Prostate gland (tissue), 2 donors: ENCODE measurements around the gene FAM83F. TPM values are rescaled to one million over a fixed set of nuclear protein-coding genes. Genes with fewer than 3 reads are reported as not detected.

Experiments
- DNase-seq: peaks from one replicate; pipeline ENCODE4 v3.0.0-alpha.2; 2019; ENCODE audit warnings: low spot score
- H3K27ac ChIP-seq, 2 donors: fragments of 200-600 bp; sonication (generic); 2 replicates each; pipeline ENCODE4 v1.5.1; 2017 to 2019
- H3K27me3 ChIP-seq: fragments of 200-600 bp; sonication (generic); replicated peaks from 2 replicates; pipeline ENCODE4 v1.5.1; 2019; ENCODE audit not compliant: insufficient read depth
- H3K36me3 ChIP-seq, 2 donors: fragments of 200-600 bp; sonication (generic); 1 replicate in 1 of 2; 2 replicates in 1 of 2; pipeline versions ENCODE4 v1.5.1 to v1.8.1; 2017 to 2019
- H3K4me1 ChIP-seq: fragments of 200-600 bp; sonication (generic); replicated peaks from 2 replicates; pipeline ENCODE4 v1.5.1; 2019
- H3K4me3 ChIP-seq, 2 donors: fragments of 200-600 bp; sonication (generic); 2 replicates each; pipeline ENCODE4 v1.5.1; 2017 to 2019
- H3K9me3 ChIP-seq: fragments of 200-600 bp; sonication (generic); 2 replicates; pipeline ENCODE4 v1.5.1; 2017
- CTCF ChIP-seq, 4 experiments: fragments of 200-600 bp in 2 of 4; fragments of 450-650 bp in 2 of 4; sonication (generic) in 2 of 4; IDR thresholded peaks; 1 replicate in 3 of 4; 2 replicates in 1 of 4; pipeline ENCODE4 v1.5.1; 2016 to 2019; ENCODE audit warnings: antibody characterized with exemption in 4 of 4, mild to moderate bottlenecking in 2 of 4, moderate library complexity in 2 of 4
- POLR2A ChIP-seq: fragments of 450-650 bp; IDR thresholded peaks from one replicate; pipeline ENCODE4 v1.6.1; 2016; ENCODE audit warnings: antibody characterized with exemption, mild to moderate bottlenecking
- POLR2AphosphoS5 ChIP-seq: sonication (generic); formaldehyde crosslinking; IDR thresholded peaks from one replicate; pipeline ENCODE4 v1.6.1; 2017; ENCODE audit warnings: antibody characterized with exemption
- WGBS: methylation state at CpG from one replicate; pipeline ENCODE4 v1.1.5; 2018; 5-methylcytosine and 5-hydroxymethylcytosine counted together
- intact Hi-C: fragments of 100-400 bp; cut with DNase I; formaldehyde crosslinking; loops from one replicate; pipeline ENCODE4 v1.14.2; 2022
- total RNA-seq, 2 donors: library from RNA; depleted of rRNA; stranded (reverse); fragments of >200 nt; gene quantifications; one replicate each; pipeline ENCODE4 v1.1.0, GENCODE V29; 2016

Gene FAM83F
- total RNA-seq, 2 donors from 2014 or later = 26.2 to 28.6 TPM

- WGBS = 7% methylated on average over 4 of the region's 4 CpGs
- no peak for DNase-seq
- no peaks in the 10 kb centered on the region for H3K27me3 ChIP-seq
- H3K27ac ChIP-seq = peak overlapping the region in 1 of 2 donors; percentile 25
- H3K9me3 ChIP-seq = no peaks in the 10 kb centered on the region
- TF ChIP-seq POLR2AphosphoS5 (peak; percentile 49), POLR2A (no peak)
- intact Hi-C loops = loop anchor here (5.0 to 10.0 kb wide), 3 partner anchors 136 to 509 kb away; partner anchors contain the start of genes RPS19BP1 and TNRC6B
- peaks cover 15% of the 10 kb centered on the region for H3K4me1 ChIP-seq
- H3K4me3 ChIP-seq = no peak overlapping the region
- H3K36me3 ChIP-seq = no peaks in the 10 kb centered on the region
Measured at GRCh38 chr22:40040927-40041326, 46.2 kb downstream of the FAM83F start.

DNA sequence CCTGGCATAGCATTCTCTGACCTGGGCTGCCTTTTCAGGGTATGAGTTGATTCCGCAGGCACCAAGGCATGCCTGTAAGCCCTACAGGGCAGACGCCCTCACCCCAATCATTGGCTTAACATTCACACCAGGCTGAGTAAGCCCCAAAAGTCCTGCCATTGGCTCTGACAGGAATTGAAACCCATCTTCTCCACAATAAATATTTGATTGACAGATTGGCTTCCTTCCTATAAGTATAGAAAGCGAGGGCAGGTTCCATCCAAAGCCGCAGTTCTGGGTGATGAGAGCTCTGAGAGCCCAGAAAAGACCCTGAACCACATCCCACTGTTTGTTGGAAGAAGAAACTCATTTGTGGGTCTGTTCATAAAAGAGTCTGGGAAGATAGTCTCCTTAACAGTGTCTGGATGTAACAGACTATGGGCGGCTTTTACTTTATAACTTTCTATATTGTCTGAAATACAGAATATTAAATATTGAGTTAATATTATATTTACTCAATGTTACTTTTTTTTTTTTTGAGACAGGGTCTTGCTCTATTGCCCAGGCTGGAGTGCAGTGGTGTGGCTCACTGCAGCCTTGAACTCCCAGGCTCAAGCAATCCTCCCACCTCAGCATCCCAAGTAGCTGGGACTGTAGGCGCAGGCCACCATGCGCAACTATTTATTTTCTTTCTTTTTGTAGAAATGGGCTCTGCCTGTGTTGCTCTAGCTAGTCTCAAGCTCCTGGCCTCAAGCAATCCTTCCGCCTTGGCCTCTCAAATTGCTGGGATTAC lies 46.8 kb downstream of the FAM83F start:
- H3K9me3 ChIP-seq = no peaks in the 10 kb centered on the region
- H3K27ac ChIP-seq = peak overlapping the region in 1 of 2 donors; percentile 25
- intact Hi-C loops = loop anchor here (5.0 to 10.0 kb wide), 3 partner anchors 136 to 509 kb away; partner anchors contain the start of genes RPS19BP1 and TNRC6B
- H3K4me1 ChIP-seq = peaks cover 15% of the 10 kb centered on the region
- TF ChIP-seq CTCF (IDR thresholded peaks at IDR 0.05) (no peak), POLR2AphosphoS5 (no peak), POLR2A (no peak)
- H3K36me3 ChIP-seq = no peaks in the 10 kb centered on the region
- no peak for DNase-seq
- no peak overlapping the region for H3K4me3 ChIP-seq
- 55% methylated on average over 8 of the region's 8 CpGs for WGBS
- H3K27me3 ChIP-seq = no peaks in the 10 kb centered on the region

DNA sequence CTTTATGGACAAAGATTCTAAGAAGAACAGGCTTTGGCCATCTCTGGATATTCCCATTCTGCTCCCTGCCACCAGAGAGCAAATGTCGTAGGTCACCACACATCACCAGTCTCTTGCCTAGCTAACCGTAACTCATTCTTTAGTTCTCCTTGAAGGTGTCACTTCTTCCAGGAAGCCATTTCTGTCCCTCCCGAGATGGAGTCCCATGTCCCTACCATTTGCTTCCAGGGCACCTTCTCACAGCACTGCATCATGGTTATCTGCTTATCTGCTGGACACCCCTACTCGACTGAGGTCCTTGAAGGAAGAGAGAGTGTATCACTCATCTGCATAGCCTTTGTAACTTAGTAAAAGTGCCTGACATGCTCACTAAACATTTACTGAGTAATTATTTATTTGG lies 47.6 kb downstream of the FAM83F start:
- DNase-seq = no peak

DNA sequence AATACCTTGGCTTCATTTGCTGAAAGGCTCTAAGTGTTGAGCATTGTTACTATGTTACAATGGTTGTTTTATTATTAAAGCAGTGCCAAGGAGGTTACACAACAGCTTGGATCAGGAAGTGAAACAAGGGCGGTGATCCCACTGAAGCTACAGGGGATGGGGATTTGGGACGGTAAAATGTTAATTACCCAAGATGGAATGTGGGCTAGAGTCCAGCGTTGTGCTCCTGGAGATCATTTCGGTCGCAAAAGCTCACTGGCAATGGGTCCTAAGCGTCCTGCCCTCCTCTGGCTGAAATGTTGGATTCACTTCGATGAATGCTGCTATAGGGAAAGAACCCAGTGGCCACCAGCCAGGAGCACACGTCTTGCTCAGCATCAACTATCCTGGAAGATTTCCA lies 48.3 kb downstream of the FAM83F start:
- DNase-seq = peak; percentile 88
- Histone ChIP-seq H3K27me3 (no peaks in the 10 kb centered on the region), H3K4me1 (peaks cover 15% of the 10 kb centered on the region), H3K9me3 (no peaks in the 10 kb centered on the region), H3K27ac (peak overlapping the region; percentile 91 to 92), H3K4me3 (no peak overlapping the region), H3K36me3 (no peaks in the 10 kb centered on the region)
- WGBS = 15% methylated on average over 8 of the region's 8 CpGs
- intact Hi-C loops = loop anchor here (5.0 to 10.0 kb wide), 3 partner anchors 134 to 511 kb away; partner anchors contain the start of genes RPS19BP1 and TNRC6B
- TF ChIP-seq POLR2A = no peak
- TF ChIP-seq CTCF (IDR thresholded peaks at IDR 0.05) = peak in 1 of 4 experiments; percentile 17
- peak; percentile 95 for TF ChIP-seq POLR2AphosphoS5

More for the DNA sequence above, 47.6 kb downstream of the FAM83F start:
- no peak for TF ChIP-seq POLR2A
- TF ChIP-seq CTCF (IDR thresholded peaks at IDR 0.05) = no peak
- TF ChIP-seq POLR2AphosphoS5 = no peak
- Histone ChIP-seq H3K36me3 (no peaks in the 10 kb centered on the region), H3K27me3 (no peaks in the 10 kb centered on the region), H3K4me3 (no peak overlapping the region), H3K9me3 (no peaks in the 10 kb centered on the region), H3K4me1 (peaks cover 15% of the 10 kb centered on the region), H3K27ac (no peak overlapping the region)
- intact Hi-C loops = loop anchor here (5.0 to 10.0 kb wide), 3 partner anchors 135 to 510 kb away; partner anchors contain the start of genes RPS19BP1 and TNRC6B
- WGBS = 75% methylated on average over 4 of the region's 4 CpGs

GRCh38 chr22:40043793-40044101 lies 49.0 kb downstream of the FAM83F start:
- 31% methylated on average over 5 of the region's 5 CpGs for WGBS

More at GRCh38 chr22:40043793-40044101, 49.0 kb downstream of the FAM83F start:
- Histone ChIP-seq H3K36me3 (no peaks in the 10 kb centered on the region), H3K4me1 (peaks cover 15% of the 10 kb centered on the region), H3K27ac (peak overlapping the region; percentile 91 to 92), H3K27me3 (no peaks in the 10 kb centered on the region), H3K9me3 (no peaks in the 10 kb centered on the region), H3K4me3 (peak overlapping the region; percentile 61 to 81)
- DNase-seq = no peak
- no peak for TF ChIP-seq POLR2A
- no peak for TF ChIP-seq POLR2AphosphoS5
- no peak for TF ChIP-seq CTCF (IDR thresholded peaks at IDR 0.05)
- intact Hi-C loops = loop anchor here (5.0 to 10.0 kb wide), 3 partner anchors 134 to 511 kb away; partner anchors contain the start of genes RPS19BP1 and TNRC6B
